Activated T-helper 17 cell treated with anti-CD3 and anti-CD28 coated beads, Interleukin-2, amount 50 U/mL, for 72 hours (primary cell): ENCODE measurements around the gene SLC25A22. TPM values are rescaled to one million over a fixed set of nuclear protein-coding genes. Genes with fewer than 3 reads are reported as not detected.

Experiments used
- total RNA-seq, 2 donors: library from RNA; stranded (reverse); gene quantifications; one replicate each; pipeline ENCODE4 v1.2.3, GENCODE V29; 2022

SLC25A22 gene
- total RNA-seq, 2 donors from 2014 or later: 27.9 to 62.2 TPM

Other genes with a start within 250 kb of the SLC25A22 start
- gene LMNTD2, start 237.5 kb downstream of the SLC25A22 start, total RNA-seq: 1 to 10 TPM; 2.7 to 6.6 TPM
- gene RASSF7, start 237.3 kb downstream of the SLC25A22 start, total RNA-seq: 10 to 100 TPM; 22.7 to 37.7 TPM
- gene PHRF1, start 221.8 kb downstream of the SLC25A22 start, total RNA-seq: 10 to 100 TPM; 37.8 to 55.6 TPM
- gene IRF7, start 182.3 kb downstream of the SLC25A22 start, total RNA-seq: 10 to 100 TPM; 14.7 to 25.8 TPM
- gene CDHR5, start 173.3 kb downstream of the SLC25A22 start, total RNA-seq: not detected
- gene SCT, start 171.1 kb downstream of the SLC25A22 start, total RNA-seq: not detected
- gene DRD4, start 161.0 kb downstream of the SLC25A22 start, total RNA-seq: 1 to 10 TPM in 1 of 2 donors, under 1 TPM in 1; 0.48 to 3.8 TPM
- 10 to 100 TPM; 43.2 to 56.0 TPM for gene DEAF1, start 103.1 kb downstream of the SLC25A22 start, total RNA-seq
- gene TMEM80, start 102.5 kb downstream of the SLC25A22 start, total RNA-seq: 10 to 100 TPM; 11.7 to 14.6 TPM
- 10 to 100 TPM; 23.6 to 34.6 TPM for gene EPS8L2, start 92.0 kb downstream of the SLC25A22 start, total RNA-seq
- gene TALDO1, start 50.8 kb downstream of the SLC25A22 start, total RNA-seq: 100 to 1,000 TPM; 131 to 255 TPM
- 10 to 100 TPM; 42.3 to 60.9 TPM for gene GATD1, start 20.8 kb downstream of the SLC25A22 start, total RNA-seq
- gene CEND1, start 8.2 kb downstream of the SLC25A22 start, total RNA-seq: 1 to 10 TPM; 1.2 to 3.9 TPM
- 10 to 100 TPM; 35.8 to 43.8 TPM for gene PIDD1, start 7.0 kb upstream of the SLC25A22 start, total RNA-seq
- 1,000 to 10,000 TPM; 2,744 to 3,086 TPM for gene RPLP2, start 11.7 kb upstream of the SLC25A22 start, total RNA-seq
- 10 to 100 TPM; 36.8 to 39.3 TPM for gene PNPLA2, start 20.6 kb upstream of the SLC25A22 start, total RNA-seq
- gene CRACR2B, start 29.6 kb upstream of the SLC25A22 start, total RNA-seq: 1 to 10 TPM; 1.4 to 1.9 TPM
- 10 to 100 TPM; 61.5 to 74.6 TPM for gene CD151, start 34.7 kb upstream of the SLC25A22 start, total RNA-seq
- 100 to 1,000 TPM in 1 of 2 donors, 10 to 100 TPM in 1; 41.2 to 106 TPM for gene POLR2L, start 44.2 kb upstream of the SLC25A22 start, total RNA-seq
- gene TSPAN4, start 44.6 kb upstream of the SLC25A22 start, total RNA-seq: 10 to 100 TPM in 1 of 2 donors, 1 to 10 TPM in 1; 6.0 to 11.2 TPM
- 10 to 100 TPM; 71.9 to 72.6 TPM for gene CHID1, start 112.5 kb upstream of the SLC25A22 start, total RNA-seq
- 10 to 100 TPM; 69.1 to 76.2 TPM for gene AP2A2, start 127.6 kb upstream of the SLC25A22 start, total RNA-seq
- not detected for gene MUC6, start 238.4 kb upstream of the SLC25A22 start, total RNA-seq